NCI-H1436 treated with DMSO at 0.1 percent for 48 hours (cell line): ENCODE data around the gene LRP10.

ENCODE experiments used
- DNase-seq: peaks from one replicate; lab custom pipeline; 2025; lab: John Stamatoyannopoulos, UW

LRP10 gene

GRCh38 chr14:22865424-22866405 is 5.8 kb upstream of the LRP10 start:
- DNase-seq: no peak

DNA sequence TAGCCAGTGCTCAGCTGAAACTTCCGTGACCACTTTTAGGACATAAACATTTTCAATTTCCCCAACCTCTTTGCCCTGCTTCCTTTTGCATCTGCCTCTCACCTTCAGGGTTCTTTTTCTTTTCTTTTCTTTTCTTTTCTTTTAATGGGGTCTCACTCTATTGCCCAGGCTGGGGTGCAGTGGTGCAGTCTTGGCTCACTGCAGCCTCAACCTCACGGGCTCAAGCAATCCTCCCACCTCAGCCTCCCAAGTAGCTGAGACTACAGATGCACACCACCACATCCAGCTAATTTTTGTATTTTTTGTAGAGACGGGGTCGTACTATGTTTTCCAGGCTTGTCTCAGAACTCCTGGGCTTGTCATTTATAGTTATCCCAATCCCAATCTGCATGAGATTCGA is 4.7 kb upstream of the LRP10 start:
- DNase-seq: no peak

DNA sequence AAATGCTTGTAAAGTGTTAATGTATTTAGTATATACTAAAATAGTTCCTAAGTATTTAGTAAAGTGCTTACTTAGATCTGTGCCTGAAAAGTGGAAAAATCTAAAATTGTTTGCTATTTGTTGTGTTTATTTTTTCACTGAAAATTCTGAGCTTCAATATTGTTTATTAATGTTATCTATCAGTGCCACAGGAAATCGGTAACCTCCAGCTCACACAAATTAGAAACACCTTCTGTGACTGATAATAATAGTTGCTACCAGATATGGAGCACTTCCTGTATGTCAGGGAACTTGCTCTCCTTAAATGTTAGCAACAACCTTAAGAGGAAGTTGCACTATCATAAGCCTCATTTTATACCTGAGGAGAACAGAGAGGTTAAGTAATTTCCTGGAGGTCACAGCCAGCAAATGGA is 723 bp upstream of the LRP10 start:
- no peak for DNase-seq

- DNase-seq: peak; percentile 25
Measured at GRCh38 chr14:22872033-22872832, 693 bp downstream of the LRP10 start.

GRCh38 chr14:22872833-22873520 is 1.4 kb downstream of the LRP10 start:
- DNase-seq: no peak

DNA sequence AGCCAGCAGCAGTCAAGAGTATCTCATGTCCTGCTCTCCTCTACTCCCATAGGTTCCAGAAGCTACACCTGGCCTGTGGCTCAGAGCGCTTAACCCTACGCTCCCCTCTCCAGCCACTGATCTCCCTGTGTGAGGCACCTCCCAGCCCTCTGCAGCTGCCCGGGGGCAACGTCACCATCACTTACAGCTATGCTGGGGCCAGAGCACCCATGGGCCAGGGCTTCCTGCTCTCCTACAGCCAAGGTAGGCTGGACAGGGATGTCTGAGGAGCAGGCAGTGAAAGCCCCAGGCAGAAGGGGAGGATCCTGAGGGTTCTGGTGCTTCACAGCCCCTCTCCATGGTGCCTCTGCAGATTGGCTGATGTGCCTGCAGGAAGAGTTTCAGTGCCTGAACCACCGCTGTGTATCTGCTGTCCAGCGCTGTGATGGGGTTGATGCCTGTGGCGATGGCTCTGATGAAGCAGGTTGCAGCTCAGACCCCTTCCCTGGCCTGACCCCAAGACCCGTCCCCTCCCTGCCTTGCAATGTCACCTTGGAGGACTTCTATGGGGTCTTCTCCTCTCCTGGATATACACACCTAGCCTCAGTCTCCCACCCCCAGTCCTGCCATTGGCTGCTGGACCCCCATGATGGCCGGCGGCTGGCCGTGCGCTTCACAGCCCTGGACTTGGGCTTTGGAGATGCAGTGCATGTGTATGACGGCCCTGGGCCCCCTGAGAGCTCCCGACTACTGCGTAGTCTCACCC is 3.6 kb downstream of the LRP10 start:
- no peak for DNase-seq

GRCh38 chr14:22875748-22876319 is 4.3 kb downstream of the LRP10 start:
- no peak for DNase-seq

DNA sequence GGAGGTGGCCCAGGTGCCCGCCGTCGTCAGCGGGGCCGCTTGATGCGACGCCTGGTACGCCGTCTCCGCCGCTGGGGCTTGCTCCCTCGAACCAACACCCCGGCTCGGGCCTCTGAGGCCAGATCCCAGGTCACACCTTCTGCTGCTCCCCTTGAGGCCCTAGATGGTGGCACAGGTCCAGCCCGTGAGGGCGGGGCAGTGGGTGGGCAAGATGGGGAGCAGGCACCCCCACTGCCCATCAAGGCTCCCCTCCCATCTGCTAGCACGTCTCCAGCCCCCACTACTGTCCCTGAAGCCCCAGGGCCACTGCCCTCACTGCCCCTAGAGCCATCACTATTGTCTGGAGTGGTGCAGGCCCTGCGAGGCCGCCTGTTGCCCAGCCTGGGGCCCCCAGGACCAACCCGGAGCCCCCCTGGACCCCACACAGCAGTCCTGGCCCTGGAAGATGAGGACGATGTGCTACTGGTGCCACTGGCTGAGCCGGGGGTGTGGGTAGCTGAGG is 5.5 kb downstream of the LRP10 start:
- no peak for DNase-seq

DNA sequence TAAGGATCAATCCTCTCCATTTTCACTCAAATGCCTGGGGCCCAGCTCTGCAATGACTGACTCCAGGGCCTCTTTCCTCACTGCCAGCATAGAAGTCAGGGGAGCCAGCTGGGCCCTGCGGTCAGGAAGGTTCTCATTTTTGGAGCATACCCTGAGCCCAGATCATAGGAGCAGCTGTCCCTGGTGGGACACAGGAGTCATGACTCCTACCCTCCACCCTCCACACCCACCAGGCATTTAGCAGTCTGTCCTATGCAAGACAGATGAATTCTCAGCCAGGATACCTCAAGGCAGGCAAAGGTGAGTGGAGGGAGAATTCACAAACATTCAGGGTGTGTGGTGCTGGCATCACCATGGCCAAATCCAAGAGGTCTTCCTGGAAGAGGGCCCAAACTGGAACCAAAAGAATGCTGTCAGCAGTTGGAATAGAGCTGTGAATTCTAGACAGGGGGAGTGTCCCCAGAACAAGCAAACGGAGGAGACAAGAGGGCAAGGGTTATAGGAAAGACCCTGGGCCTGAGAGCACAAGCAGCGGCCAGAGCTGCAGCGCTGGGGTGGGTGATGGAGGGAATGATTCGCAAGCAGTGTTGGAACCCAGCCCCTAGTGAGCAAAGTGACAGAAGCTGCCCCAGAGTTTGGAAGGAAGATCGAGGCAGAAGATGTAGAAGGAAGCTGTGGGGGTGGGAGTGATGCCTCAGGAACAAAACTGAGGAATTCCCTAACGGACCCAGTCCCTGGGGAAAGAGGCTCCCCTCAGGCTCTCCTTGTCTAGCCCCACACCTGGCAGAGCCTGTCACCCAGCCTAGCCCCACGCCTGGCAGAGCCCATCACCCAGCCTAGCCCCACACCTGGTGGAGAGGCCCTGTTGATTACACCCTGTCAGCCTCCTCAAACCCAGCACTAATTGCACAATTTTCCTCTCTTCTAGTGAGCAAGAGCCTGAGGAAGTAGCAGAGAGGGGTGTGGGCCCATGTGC is 7.0 kb downstream of the LRP10 start:
- DNase-seq: no peak

DNA sequence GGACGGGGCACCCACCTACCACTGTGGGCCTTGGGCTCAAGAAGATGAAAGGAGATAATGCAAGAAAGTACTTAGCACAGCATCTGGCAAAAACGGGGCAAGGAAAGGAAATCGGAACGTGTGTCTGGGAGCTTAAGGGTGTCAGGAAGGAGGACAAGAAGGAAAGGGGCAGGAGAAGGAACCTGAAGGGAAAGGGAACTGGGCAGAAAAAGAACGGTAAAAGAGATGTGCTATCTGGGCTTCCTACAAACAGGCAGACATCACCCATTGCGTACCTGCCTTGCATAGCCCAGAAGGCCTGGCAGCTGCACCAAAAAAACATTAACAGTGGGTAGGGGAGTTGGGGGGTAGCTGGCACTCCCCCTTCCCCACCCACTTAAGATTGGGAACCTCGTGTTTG is 10.5 kb downstream of the LRP10 start:
- no peak for DNase-seq

GRCh38 chr14:22882529-22883172 is 11.1 kb downstream of the LRP10 start:
- peak; percentile 33 for DNase-seq

- no peak for DNase-seq
Measured at GRCh38 chr14:22883173-22883976, 11.8 kb downstream of the LRP10 start, which contains the start of gene REM2. Gene REM2 (plus strand): TSS chr14:22883222. CDS start chr14:22883288, 66 bp downstream.

- no peak for DNase-seq
Measured at GRCh38 chr14:22884076-22884737, 12.7 kb downstream of the LRP10 start.

DNA sequence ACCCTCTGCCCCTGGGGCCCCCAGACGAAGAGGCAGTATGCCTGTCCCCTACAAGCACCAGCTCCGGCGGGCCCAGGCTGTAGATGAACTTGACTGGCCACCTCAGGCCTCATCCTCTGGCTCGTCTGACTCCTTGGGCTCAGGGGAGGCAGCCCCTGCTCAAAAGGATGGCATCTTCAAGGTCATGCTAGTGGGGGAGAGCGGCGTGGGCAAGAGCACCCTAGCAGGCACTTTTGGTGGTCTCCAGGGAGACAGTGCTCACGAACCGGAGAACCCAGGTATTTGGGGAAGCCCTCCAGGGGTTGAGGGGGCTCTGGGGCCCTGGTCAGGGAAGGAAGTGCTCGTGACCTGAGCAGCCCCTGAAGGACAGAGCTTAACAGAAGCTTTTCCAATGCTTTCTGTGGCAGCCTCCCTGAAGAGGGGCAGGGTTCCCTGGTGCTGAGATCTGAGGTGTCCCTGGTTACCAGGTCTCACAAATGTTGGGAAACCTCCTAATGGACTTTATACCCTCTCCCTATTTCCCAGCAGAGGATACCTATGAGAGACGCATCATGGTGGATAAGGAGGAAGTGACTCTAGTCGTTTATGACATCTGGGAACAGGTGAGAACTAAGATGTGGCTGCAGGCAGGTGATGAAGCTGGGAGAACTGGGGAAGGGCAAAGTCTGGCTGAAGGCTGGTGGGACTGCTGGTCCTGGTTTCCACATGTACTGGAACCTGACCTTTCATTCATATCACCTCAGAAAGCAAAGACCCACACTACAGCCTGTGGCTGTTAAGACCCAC is 13.4 kb downstream of the LRP10 start:
- DNase-seq: no peak

GRCh38 chr14:22885975-22886374 is 14.4 kb downstream of the LRP10 start:
- DNase-seq: no peak

DNA sequence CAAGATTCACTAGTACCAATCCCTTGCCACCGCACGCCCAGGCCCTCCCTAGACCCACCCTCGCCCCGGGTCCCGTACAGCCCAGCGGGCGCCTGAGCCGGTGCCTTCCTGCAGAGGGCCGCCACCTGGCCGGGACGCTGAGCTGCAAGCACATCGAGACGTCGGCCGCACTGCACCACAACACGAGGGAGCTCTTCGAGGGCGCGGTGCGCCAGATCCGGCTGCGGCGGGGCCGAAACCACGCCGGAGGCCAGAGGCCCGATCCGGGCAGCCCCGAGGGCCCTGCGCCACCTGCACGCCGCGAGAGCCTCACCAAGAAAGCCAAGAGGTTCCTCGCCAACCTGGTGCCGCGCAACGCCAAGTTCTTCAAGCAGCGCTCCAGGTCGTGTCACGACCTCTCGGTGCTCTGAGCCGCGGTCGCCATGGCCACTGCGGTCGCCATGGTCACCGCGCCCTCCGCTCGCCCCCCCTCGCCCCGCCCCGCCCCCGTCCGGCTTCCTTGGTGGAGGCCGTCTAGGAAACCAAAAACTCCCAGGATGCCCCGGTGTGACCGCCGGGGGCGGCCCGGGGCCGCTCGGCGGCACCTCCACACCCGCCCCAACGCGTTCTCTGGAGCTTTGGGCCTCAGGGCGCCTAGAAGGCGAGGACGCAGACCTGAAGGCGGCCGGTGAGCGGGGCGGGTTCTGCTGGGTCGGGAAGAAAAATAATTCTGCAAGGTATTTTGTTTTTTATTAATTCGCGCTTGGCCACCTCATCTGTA is 15.1 kb downstream of the LRP10 start:
- DNase-seq: peak; percentile 39
